GM18951 (cell line): Measurements from ENCODE around the gene ATXN2.

Source experiments
- POLR2A ChIP-seq: IDR thresholded peaks from 4 replicates; pipeline ENCODE4 v1.6.1; 2011; ENCODE audit warnings: mild to moderate bottlenecking; ENCODE audit not compliant: insufficient read length, insufficient read depth; ENCODE audit errors: extremely low read depth
- in situ Hi-C: fragments of 300-500 bp; cut with MboI; formaldehyde crosslinking; loops from one replicate; pipeline ENCODE4 v1.12.0; 2022; ENCODE audit warnings: low sequenced_read_pairs, mixed read lengths, inconsistent platforms; ENCODE audit not compliant: unreplicated experiment

Gene ATXN2

DNA sequence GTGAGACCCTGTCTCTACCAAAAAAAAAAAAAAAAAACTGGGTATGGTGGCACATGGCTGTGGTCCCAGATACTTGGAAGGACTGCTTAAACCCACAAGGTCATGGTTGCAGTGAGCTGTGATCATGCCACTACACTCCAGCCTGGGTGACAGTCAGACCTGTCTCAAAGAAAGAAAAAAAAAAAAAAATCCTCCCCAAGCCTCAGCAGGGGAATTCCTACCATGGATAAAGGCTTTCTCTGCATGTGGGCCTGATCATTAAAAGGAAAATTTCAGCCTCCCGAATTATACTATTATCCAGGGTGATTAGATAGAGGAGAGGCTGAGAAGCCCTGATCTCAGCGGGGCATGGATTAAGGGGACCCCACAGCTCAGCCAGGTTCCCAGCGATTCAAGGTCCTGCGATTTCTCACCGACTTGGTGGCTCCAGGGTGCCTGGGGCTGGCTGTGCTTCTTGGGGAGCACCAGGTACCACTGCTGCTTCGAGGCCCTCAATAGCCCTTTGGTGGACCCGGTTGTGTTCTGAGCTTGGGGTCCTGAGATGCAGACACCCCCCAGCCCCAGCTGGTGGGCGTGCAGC, 187.8 kb downstream of the ATXN2 start:
- in situ Hi-C loops, result no loop called here
- TF ChIP-seq POLR2A, result no peak

DNA sequence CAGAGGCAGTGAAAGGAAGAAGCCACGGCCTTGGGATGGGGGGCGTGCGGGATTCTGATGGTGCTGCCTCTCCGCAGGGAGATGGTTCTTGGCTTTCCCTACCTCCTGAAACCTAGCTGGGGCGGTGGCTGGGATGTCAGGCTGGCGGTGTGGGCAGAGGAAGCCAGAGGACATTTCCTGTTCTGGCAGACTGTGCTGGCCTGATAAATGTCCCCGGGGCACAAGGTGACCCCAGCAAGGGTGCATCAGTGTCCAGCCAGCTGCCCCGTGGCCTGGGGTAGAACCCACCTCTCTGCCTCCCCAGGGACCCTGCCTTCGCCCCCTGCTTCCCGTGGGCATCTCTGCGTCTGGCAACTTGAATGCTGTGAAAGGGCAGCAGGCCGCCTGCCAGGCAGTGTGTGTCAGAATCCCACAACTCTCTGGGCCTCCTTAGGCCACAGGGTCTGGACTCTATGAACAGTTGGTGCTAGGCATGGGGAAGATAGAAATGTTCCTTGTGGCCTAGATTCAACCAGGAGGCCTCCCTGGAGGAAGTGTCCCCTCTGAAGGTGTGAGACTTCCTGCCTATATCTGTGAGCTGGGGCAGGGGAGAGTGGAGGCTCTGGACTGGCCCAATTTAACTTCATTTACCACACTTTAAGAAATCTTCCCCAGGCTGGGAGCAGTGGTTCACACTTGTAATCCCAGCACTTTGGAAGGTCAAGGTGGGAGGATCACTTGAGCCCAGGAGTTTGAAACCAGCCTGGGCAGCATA, 188.5 kb downstream of the ATXN2 start:
- in situ Hi-C loops, result no loop called here
- no peak for TF ChIP-seq POLR2A

DNA sequence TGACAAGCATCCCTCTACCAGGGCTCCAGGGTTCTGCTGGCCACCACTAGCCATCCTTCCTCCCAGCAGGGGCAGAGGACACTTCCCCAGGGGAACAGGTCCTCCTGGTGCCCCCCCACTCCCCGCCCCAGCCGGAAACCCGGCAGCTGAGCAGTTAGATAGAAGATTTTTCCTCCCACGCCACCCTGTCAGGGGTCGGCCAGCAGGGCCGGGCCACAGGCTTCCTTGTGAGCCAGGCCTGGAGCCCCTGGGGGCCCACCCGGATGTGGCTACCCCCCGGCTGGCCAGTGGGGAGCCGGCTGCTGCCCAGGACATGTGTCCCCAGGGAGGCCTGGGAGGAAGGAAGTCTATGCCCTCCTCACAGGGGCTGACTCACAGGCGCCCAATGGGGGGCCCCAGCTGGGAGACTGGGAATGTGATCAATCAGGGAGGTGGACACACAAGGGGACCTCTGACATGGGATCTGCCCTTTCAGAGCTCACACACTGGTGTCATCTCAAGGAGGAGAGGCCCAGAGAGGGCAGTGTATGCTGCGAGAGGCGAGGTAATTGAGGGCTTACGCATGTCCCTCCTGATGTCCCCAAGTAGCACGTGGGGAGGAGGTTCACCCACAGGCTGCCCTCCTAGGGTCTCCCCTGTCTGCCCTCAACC, 189.2 kb downstream of the ATXN2 start:
- in situ Hi-C loops, result no loop called here
- TF ChIP-seq POLR2A, result no peak

DNA sequence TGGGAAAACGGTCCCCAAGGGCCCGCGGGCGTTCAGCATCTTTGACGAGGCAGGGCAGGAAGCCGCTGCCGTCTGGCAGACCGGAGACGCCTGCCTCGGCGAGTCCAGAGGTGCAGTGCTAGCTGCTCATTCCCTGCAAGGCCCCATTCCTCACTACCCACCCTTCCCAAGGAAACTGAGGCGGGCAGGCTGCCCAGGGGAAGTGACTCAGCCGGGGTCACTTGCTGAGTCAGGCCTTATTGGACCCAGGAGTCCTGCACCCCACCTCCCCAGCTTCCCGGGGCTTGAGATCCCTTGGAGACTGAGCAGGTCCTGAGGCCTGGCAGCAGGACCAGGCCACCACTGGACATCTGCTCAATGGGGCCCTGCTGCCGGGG, 189.7 kb downstream of the ATXN2 start:
- TF ChIP-seq POLR2A, result no peak
- in situ Hi-C loops, result no loop called here

DNA sequence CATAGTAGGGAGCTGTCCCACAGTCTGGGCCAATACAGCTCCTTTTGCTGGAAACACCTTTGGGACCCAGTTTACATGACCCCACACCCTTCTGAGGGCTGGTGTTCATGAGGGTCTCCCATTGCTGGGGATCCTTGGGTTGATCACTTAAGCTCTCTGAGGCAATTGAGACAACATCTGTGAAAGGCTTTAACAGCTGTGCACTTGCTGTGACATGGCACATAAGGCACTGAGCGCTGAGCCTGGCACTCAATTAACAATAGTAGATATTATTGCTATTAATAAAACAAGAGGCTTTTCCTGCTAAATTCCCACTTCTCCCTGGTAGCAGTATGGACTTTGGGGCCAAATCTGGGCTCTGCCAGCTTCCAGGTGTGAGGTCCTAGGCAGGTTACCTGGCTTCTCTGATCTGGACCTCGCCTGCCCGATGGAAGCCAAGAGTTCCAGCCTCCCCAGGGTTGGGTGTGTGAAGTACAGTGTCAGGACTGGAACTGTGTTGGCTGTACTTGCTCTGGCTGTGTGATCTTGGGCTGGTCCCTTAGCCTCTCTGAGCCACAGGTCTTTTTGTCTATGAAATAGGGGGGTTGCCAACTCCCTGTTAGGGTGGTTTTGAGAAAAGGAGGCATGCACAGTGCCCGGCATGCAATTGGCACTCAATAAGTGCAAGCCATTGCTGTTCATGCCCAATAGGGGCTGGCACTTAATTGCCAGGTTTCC, 190.3 kb downstream of the ATXN2 start:
- in situ Hi-C loops, result no loop called here
- TF ChIP-seq POLR2A, result no peak

DNA sequence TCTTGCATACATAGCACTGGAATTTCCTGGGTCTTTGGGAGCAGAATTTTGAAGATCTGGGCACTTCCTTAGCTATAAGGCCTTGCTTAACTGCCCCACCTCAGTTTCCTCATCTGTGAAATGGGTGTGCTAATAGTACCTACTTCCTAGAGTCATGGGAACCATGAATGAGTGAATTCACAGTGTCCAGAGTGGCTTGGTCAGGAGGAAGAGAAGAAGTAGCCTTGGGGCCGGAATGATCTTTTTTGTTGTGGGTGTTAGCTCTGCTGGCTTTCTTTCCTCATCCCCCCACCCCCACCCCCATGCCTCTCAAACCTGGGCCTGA, 191.0 kb downstream of the ATXN2 start:
- no peak for TF ChIP-seq POLR2A
- in situ Hi-C loops, result no loop called here

DNA sequence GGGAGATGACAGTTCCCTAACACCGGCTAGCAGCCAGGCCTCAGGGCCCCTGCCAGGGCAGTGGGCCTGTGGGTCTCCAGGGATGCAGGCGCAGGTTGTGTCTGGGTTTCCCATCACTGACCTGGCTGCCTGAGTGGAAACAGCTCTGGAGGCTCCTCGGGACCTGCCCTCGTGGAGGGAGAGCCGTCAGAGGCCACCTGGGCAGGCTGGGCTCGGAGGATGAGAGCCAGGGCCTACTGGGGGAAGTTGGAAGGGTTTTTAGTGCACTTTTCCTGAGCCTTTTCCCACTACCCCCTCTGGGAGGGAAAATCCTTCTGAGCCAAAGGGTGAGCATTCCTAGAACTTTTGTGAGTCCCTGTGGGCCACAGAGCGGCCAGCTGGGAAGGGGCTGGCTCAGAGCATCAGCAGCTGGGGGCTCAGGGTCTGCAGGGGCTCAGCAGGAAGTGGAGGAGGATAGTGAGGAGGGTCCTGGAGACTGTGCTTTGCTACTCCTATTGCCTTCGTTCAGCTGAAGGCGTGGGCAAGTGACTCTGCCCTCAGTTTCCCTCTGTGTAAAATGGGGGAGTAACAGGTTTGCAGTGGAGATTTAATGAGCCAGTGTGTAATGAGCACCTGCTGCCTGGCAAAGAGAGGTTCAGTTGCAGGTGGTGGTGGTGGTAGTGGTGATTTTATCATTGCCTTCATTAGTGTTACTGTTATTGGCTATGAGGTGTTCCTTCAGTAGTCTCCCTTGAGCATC, 191.6 kb downstream of the ATXN2 start:
- peak; percentile 6 for TF ChIP-seq POLR2A
- in situ Hi-C loops, result no loop called here

DNA sequence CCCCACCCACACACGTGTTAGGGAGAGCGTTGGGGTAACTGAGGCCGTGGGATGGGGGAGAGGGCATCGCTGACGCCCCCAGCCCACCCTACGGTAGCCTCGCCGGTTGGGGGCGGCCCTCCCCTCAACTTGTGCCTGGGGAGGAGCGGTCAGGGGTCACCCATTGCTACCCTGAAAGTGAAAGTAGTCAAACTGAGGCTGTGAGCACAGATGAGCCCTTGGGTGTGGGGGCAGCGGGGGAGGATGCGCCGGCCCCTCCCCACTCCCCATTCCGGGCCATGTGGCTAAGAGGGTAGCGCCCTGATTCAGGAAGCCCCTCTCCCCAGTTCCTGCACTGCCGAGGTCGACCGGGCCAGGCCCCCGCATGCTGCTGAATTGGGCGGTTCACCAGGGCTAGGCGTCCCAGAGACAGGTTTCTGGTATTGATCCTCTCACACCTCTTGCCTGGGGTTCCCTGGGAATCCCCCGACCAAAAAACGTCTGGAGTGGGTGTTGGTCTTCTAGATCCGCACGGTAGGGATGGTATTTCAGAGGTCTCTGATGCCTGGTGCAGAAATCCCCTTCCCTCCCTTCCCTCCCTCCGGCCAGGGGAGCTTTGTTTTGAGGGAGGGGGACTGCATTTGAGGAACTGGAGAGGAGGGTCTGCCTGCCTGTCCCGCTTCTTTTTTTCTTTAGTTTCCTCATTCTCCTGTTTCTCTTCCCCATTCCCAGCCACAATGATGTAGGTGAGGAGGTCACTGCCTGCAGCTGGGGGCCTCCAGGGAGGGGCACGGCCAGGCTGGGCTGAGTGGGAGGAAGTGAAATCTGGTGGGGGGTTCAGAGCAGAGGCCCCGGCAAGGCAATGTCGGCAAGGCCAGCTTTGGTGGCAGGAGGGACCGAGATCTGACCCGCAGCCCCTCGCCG, 192.4 kb downstream of the ATXN2 start:
- peak; percentile 33 for TF ChIP-seq POLR2A
- in situ Hi-C loops, result no loop called here

DNA sequence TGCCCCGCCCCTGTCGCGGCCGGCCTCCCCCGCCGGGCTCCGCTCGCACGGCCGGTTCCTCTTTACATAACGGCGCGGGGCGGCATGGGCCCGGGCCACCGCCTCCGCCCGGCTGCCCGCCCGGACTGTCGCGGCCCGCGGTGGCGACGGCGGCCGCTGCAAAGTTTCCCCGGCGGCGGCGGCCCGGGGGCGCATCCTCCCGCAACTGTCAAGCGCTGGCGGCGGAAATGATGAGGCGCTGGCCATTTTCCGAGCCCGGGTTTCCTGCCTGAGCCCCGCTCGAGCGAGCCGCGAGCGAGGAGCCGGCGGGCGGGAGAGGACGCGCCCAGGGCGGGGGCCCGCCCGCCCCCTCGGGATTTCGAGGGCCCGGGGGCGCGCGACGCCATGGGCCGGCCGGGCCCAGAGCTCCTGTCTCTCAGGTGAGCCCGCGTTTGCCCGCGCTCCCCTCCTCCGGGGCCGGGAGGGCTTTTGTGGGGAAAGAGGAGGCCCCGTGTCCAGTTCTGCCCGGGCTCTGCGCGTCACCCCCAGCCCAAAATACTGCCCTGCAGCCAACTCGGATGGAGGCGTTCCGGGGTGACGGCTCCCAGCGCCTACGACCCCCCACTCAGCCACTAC, 193.1 kb downstream of the ATXN2 start, which contains the start of gene SH2B3:
TSS of gene SH2B3 (plus strand) at position 65 of the 615 bp plus-strand sequence. CDS start 12,223 bp downstream, outside the sequence.
- in situ Hi-C loops, result no loop called here
- TF ChIP-seq POLR2A, result peak; percentile 88

DNA sequence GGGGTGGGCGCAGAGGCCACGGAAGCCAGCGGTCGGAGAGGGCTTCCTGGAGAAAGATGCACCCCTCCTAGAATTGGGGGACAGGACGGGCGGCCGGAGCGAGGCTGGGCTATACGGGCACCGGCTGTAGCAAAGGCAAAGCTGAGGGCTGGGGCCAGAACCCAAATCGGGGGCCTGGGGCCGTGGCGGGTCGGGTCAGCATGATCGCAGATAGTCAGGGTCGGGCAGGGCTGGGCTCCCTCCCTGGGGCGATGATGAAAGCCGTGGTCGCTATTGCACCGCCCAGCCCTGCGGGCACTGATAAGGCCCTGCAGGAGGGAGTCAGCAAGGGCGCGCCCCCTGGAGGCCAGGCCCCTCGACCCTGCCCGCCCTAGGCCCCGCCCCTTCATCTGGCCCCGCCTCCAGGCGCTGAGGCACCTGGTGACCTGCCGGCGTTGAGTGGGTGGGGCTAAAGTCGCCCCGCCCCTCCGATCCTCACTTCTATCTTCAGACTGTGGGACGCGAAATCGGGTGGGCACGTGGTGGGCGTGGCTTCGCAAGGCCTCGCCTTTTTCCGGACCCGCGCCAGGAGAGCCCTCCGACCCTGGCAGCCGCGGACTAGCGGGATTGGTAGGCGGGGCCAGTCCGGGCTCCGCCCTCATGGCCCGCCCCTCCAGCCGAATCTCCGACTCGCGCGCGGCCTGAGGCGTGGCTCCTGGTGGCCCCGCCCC, 193.8 kb downstream of the ATXN2 start:
- peak; percentile 55 for TF ChIP-seq POLR2A
- in situ Hi-C loops, result no loop called here
